Stimulated activated naive CD8-positive, alpha-beta T cell treated with anti-CD3 and anti-CD28 coated beads, Interleukin-15, Interleukin-2, amounts not matched to agents 100 U/mL and 50 U/mL, for 24 hours (primary cell): ENCODE results near the gene NUP210L.
"Not testable (repeated sequence)": the region's sequence is repeated elsewhere in the genome, so short reads cannot be mapped to it uniquely, and the experiment has no call there.

Source experiments
- ATAC-seq: fragments of 150-1000 bp; cut with Tn5 transposase; one replicate; pipeline ENCODE4 v1.10.0; 2021
- DNase-seq: peaks from one replicate; pipeline ENCODE4 v3.0.0; 2021

The NUP210L gene

GRCh38 chr1:154170547-154171222 lies 15.8 kb upstream of the NUP210L start:
- ATAC-seq (peak; percentile 97), DNase-seq (peak; percentile 50)

GRCh38 chr1:154167461-154167860 lies 12.6 kb upstream of the NUP210L start:
- DNase-seq, result no peak
- no peak for ATAC-seq

GRCh38 chr1:154166207-154166606 lies 11.3 kb upstream of the NUP210L start:
- DNase-seq, result no peak
- ATAC-seq, result no peak

GRCh38 chr1:154159554-154159953 lies 4.7 kb upstream of the NUP210L start:
- DNase-seq (no peak), ATAC-seq (no peak)

- DNase-seq (no peak), ATAC-seq (no peak)
Observed at GRCh38 chr1:154158307-154159125, 3.6 kb upstream of the NUP210L start.

GRCh38 chr1:154157520-154158306 lies 2.8 kb upstream of the NUP210L start:
- peak; percentile 96 for ATAC-seq
- DNase-seq, result peak; percentile 65

- DNase-seq (no peak), ATAC-seq (no peak)
Observed at GRCh38 chr1:154155251-154155650, 378 bp upstream of the NUP210L start.

- DNase-seq, result no peak
- no peak for ATAC-seq
Observed at GRCh38 chr1:154154053-154154452, 820 bp downstream of the NUP210L start.

GRCh38 chr1:154151311-154151710 lies 3.6 kb downstream of the NUP210L start:
- DNase-seq, result no peak
- no peak for ATAC-seq

- ATAC-seq (peak; percentile 52), DNase-seq (no peak)
Observed at GRCh38 chr1:154148807-154149206, 6.1 kb downstream of the NUP210L start.

GRCh38 chr1:154147505-154147904 lies 7.4 kb downstream of the NUP210L start:
- not testable (repeated sequence) for DNase-seq, ATAC-seq

- ATAC-seq, result no peak
- peak; percentile 19 for DNase-seq
Observed at GRCh38 chr1:154145986-154146385, 8.9 kb downstream of the NUP210L start.

- no peak for ATAC-seq
Observed at GRCh38 chr1:154142358-154142757, 12.5 kb downstream of the NUP210L start.

GRCh38 chr1:154141240-154141639 lies 13.6 kb downstream of the NUP210L start:
- ATAC-seq, result no peak
- no peak for DNase-seq

More at GRCh38 chr1:154142358-154142757, 12.5 kb downstream of the NUP210L start:
- DNase-seq, result no peak

GRCh38 chr1:154137888-154138287 lies 17.0 kb downstream of the NUP210L start:
- ATAC-seq (peak; percentile 19), DNase-seq (no peak)

GRCh38 chr1:154133256-154133655 lies 21.6 kb downstream of the NUP210L start:
- ATAC-seq (no peak), DNase-seq (no peak)

GRCh38 chr1:154129391-154129970 lies 25.4 kb downstream of the NUP210L start:
- DNase-seq, result no peak
- no peak for ATAC-seq

- not testable (repeated sequence) for DNase-seq
Observed at GRCh38 chr1:154123205-154123604, 31.7 kb downstream of the NUP210L start.

GRCh38 chr1:154117642-154118041 lies 37.2 kb downstream of the NUP210L start:
- DNase-seq (no peak), ATAC-seq (no peak)

More at GRCh38 chr1:154123205-154123604, 31.7 kb downstream of the NUP210L start:
- ATAC-seq, result not testable (repeated sequence)

- DNase-seq, result no peak
- no peak for ATAC-seq
Observed at GRCh38 chr1:154115180-154115579, 39.7 kb downstream of the NUP210L start.

GRCh38 chr1:154104433-154105082 lies 50.3 kb downstream of the NUP210L start:
- DNase-seq (no peak), ATAC-seq (no peak)

- not testable (repeated sequence) for ATAC-seq, DNase-seq
Observed at GRCh38 chr1:154100141-154100540, 54.7 kb downstream of the NUP210L start.
